ENCODE results near the gene SERPINH1. TPM values are rescaled to one million over a fixed set of nuclear protein-coding genes. Genes with fewer than 3 reads are reported as not detected.

SERPINH1 gene
- total RNA-seq (2014; rRNA removed): 117 and 121 TPM in 2 replicates
- percentile 75 among the genes with signal in this experiment for Bru-seq, nascent RNA
- BruChase-seq, experiment 1, labeled RNA remaining after a 6-hour chase: percentile 92 among the genes with signal in this experiment
- BruChase-seq, experiment 2, labeled RNA remaining after a 2-hour chase: percentile 84 among the genes with signal in this experiment
- long read RNA-seq, transcript SERPINH1-201 (5 exons, 2,225 nt): major isoform, 52 of 77 reads
- long read RNA-seq, partial matches to known transcripts: 4 of 77 reads
- long read RNA-seq, other reads (novel, unspliced or antisense): 17 of 77 reads

DNA sequence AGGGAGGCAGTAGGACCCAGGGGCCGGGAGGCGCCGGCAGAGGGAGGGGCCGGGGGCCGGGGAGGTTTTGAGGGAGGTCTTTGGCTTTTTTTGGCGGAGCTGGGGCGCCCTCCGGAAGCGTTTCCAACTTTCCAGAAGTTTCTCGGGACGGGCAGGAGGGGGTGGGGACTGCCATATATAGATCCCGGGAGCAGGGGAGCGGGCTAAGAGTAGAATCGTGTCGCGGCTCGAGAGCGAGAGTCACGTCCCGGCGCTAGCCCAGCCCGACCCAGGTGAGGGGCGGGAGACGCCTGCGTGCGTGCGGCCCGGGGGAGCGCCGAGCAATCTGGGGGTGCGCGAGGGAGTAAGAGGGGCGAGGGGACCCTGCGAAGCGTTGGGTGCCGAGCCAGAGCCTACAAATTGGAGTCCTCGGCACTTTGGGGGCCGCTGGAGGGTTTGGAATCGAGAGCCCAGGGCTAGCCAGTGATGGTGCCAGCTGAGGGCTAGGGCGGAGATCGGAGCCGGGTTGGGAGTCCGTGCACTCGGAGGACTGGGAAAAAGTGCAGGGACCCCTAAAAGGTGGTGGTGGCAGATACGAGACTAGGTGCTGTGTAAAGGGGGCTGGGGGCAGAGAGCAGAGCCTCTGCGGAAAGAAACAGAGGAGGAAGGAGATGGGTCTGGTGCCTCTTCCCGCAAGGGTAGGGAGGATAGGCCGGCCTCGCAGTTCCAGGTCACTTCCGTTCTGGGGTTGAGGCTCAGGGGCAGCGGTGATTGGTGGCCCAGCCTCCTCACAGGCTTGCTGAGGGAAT, at the start of gene SERPINH1:
TSS of gene SERPINH1 (plus strand) at position 206 of the 788 bp plus-strand sequence. CDS start 4,097 bp downstream, outside the sequence.
- Histone ChIP-seq H3K4me1 (ENCODE audit: insufficient read depth, low read length) (peaks cover 31% of the 10 kb centered on the region), H3K27me3 (ENCODE audit: low read length) (no peaks in the 10 kb centered on the region)
- peak; percentile 88 for DNase-seq

DNA sequence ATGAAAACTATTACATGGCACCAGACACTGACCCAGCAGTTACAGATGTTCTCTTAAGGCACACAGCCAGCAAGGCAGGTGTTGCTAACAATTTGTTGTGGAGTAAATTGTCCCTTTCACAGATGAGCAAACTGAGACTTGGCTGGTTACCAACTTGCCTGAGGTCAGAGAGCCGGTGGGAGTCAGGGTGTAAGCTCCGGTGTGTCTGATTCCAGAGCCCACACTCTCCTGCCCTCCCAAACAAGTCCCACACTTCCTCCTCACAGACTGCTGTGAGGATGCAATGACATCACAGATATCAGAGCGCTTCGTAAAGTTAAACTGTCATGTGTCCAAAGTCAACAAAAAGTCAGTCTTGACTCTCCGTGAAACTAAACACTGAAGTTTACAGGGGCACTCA, 48.8 kb upstream of the SERPINH1 start:
- no peak overlapping the region for H3K9ac ChIP-seq (ENCODE audit: low read length)
- CTCF ChIA-PET: no interaction called here
- no TSS peak for BruUV-seq (replicated peaks)
- H2AFZ ChIP-seq (ENCODE audit: low read length): no peak overlapping the region
- ATAC-seq (peak; percentile 90), DNase-seq (peak; percentile 84)
- no peaks in the 10 kb centered on the region for H4K20me1 ChIP-seq (ENCODE audit: low read length)
- no peaks in the 10 kb centered on the region for H3K79me2 ChIP-seq (ENCODE audit: low read length)
- TF ChIP-seq CTCF (conservative IDR thresholded peaks at IDR 0.05; ENCODE audit: low read depth, low read length) (no peak), EZH2 (IDR thresholded peaks at IDR 0.05; ENCODE audit: low read length, unreplicated experiment) (no peak), EZH2phosphoT487 (IDR thresholded peaks at IDR 0.05; ENCODE audit: borderline replicate concordance, low read length) (no peak)
- H3K9me2 ChIP-seq (replicated peaks; ENCODE audit: low read length): no peaks in the 10 kb centered on the region
- POLR2A ChIA-PET (ENCODE audit: unreplicated experiment): no interaction called here
- intact Hi-C loops (cut with micrococcal nuclease): no loop called here
- H3F3A ChIP-seq (ENCODE audit: low read length, unreplicated experiment): no peaks in the 10 kb centered on the region
- H3K36me3 ChIP-seq (ENCODE audit: low read depth, low read length): no peaks in the 10 kb centered on the region
- no peak overlapping the region for H3K27ac ChIP-seq (ENCODE audit: low read length)
- no peaks in the 10 kb centered on the region for H3K27me3 ChIP-seq (ENCODE audit: low read length)
- peak overlapping the region; percentile 47 for H3K4me2 ChIP-seq (ENCODE audit: low read length)
- H3K4me1 ChIP-seq (ENCODE audit: insufficient read depth, low read length): peaks cover 16% of the 10 kb centered on the region
- no peaks in the 10 kb centered on the region for H3K9me3 ChIP-seq (ENCODE audit: low read length)
- no peak overlapping the region for H3K4me3 ChIP-seq (ENCODE audit: low read length)

More for the DNA sequence above, at the start of gene SERPINH1:
- Histone ChIP-seq H3K9me3 (ENCODE audit: low read length) (no peaks in the 10 kb centered on the region), H3K36me3 (ENCODE audit: low read depth, low read length) (peaks cover 6% of the 10 kb centered on the region; the same call in 1 of the 2 replicates), H3K79me2 (ENCODE audit: low read length) (peaks cover 48% of the 10 kb centered on the region), H3K4me3 (ENCODE audit: low read length) (peak within 1 kb of the TSS; percentile 80), H2AFZ (ENCODE audit: low read length) (peak within 1 kb of the TSS; percentile 91), H3K9me2 (replicated peaks; ENCODE audit: low read length) (no peaks in the 10 kb centered on the region), H3F3A (ENCODE audit: low read length, unreplicated experiment) (no peaks in the 10 kb centered on the region), H4K20me1 (ENCODE audit: low read length) (no peaks in the 10 kb centered on the region), H3K9ac (ENCODE audit: low read length) (peak within 1 kb of the TSS; percentile 84), H3K4me2 (ENCODE audit: low read length) (peak within 1 kb of the TSS; percentile 86), H3K27ac (ENCODE audit: low read length) (peak within 1 kb of the TSS; percentile 43)
- BruUV-seq (replicated peaks): no TSS peak
- intact Hi-C loops (cut with micrococcal nuclease): no loop called here
- ATAC-seq: peak; percentile 88
- CTCF ChIA-PET: interaction anchor here (0.6 kb wide), 1 partner anchor 284 kb away, joined by 3 read pairs; no protein-coding TSS in a partner anchor
- TF ChIP-seq EZH2 (IDR thresholded peaks at IDR 0.05; ENCODE audit: low read length, unreplicated experiment) (no peak), EZH2phosphoT487 (IDR thresholded peaks at IDR 0.05; ENCODE audit: borderline replicate concordance, low read length) (no peak), CTCF (conservative IDR thresholded peaks at IDR 0.05; ENCODE audit: low read depth, low read length) (no peak)
- POLR2A ChIA-PET (ENCODE audit: unreplicated experiment): interaction anchor here (0.6 to 0.7 kb wide), 4 partner anchors 12 to 1492 kb away, joined by 3 to 11 read pairs (median 4); no protein-coding TSS in a partner anchor
